Measurements from ENCODE around the gene NATD1.

Gene NATD1

GRCh38 chr17:21282850-21283249 is 29.6 kb upstream of the NATD1 start:
- no peak overlapping the region for H3K27ac ChIP-seq (ENCODE audit: low read depth, low read length)
- peaks cover 32 to 47% of the 10 kb centered on the region in 2 donors for H3K4me1 ChIP-seq (ENCODE audit: control insufficient read depth in 1 of 2, insufficient read depth in 2 of 2, low read length in 2 of 2)

GRCh38 chr17:21282231-21282630 is 29.0 kb upstream of the NATD1 start:
- peaks cover 27 to 40% of the 10 kb centered on the region in 2 donors for H3K4me1 ChIP-seq (ENCODE audit: control insufficient read depth in 1 of 2, insufficient read depth in 2 of 2, low read length in 2 of 2)
- no peaks in the 10 kb centered on the region for H3K9me3 ChIP-seq (ENCODE audit: control insufficient read depth in 1 of 2, low read length in 2 of 2)
- no peaks in the 10 kb centered on the region for H3K27me3 ChIP-seq (ENCODE audit: control insufficient read depth in 1 of 2, insufficient read depth in 2 of 2, low read length in 2 of 2)
- H3K36me3 ChIP-seq (ENCODE audit: control insufficient read depth in 1 of 2, insufficient read depth in 2 of 2, low read length in 2 of 2): no peaks in the 10 kb centered on the region
- no peak overlapping the region for H3K4me3 ChIP-seq (ENCODE audit: low read depth in 1 of 2, low read length in 2 of 2)
- H3K9ac ChIP-seq (ENCODE audit: low read depth in 1 of 2, low read length in 2 of 2): no peak overlapping the region
- H3K27ac ChIP-seq (ENCODE audit: low read depth, low read length): no peak overlapping the region

More at GRCh38 chr17:21282850-21283249, 29.6 kb upstream of the NATD1 start:
- Histone ChIP-seq H3K36me3 (ENCODE audit: control insufficient read depth in 1 of 2, insufficient read depth in 2 of 2, low read length in 2 of 2) (no peaks in the 10 kb centered on the region), H3K9me3 (ENCODE audit: control insufficient read depth in 1 of 2, low read length in 2 of 2) (no peaks in the 10 kb centered on the region), H3K27me3 (ENCODE audit: control insufficient read depth in 1 of 2, insufficient read depth in 2 of 2, low read length in 2 of 2) (no peaks in the 10 kb centered on the region), H3K4me3 (ENCODE audit: low read depth in 1 of 2, low read length in 2 of 2) (no peak overlapping the region), H3K9ac (ENCODE audit: low read depth in 1 of 2, low read length in 2 of 2) (no peak overlapping the region)

GRCh38 chr17:21280081-21280518 is 26.9 kb upstream of the NATD1 start:
- no peaks in the 10 kb centered on the region for H3K36me3 ChIP-seq (ENCODE audit: control insufficient read depth in 1 of 2, insufficient read depth in 2 of 2, low read length in 2 of 2)
- H3K27me3 ChIP-seq (ENCODE audit: control insufficient read depth in 1 of 2, insufficient read depth in 2 of 2, low read length in 2 of 2): no peaks in the 10 kb centered on the region
- peaks cover 28 to 38% of the 10 kb centered on the region in 2 donors for H3K4me1 ChIP-seq (ENCODE audit: control insufficient read depth in 1 of 2, insufficient read depth in 2 of 2, low read length in 2 of 2)
- H3K9me3 ChIP-seq (ENCODE audit: control insufficient read depth in 1 of 2, low read length in 2 of 2): no peaks in the 10 kb centered on the region
- no peak overlapping the region for H3K4me3 ChIP-seq (ENCODE audit: low read depth in 1 of 2, low read length in 2 of 2)
- H3K27ac ChIP-seq (ENCODE audit: low read depth, low read length): no peak overlapping the region
- H3K9ac ChIP-seq (ENCODE audit: low read depth in 1 of 2, low read length in 2 of 2): peak overlapping the region in 1 of 2 donors; percentile 51

- H3K9ac ChIP-seq (ENCODE audit: low read depth in 1 of 2, low read length in 2 of 2): peak overlapping the region in 1 of 2 donors; percentile 51
- no peak overlapping the region for H3K27ac ChIP-seq (ENCODE audit: low read depth, low read length)
Observed at GRCh38 chr17:21279582-21279981, 26.4 kb upstream of the NATD1 start.

GRCh38 chr17:21279198-21279535 is 26.0 kb upstream of the NATD1 start:
- peaks cover 30 to 42% of the 10 kb centered on the region in 2 donors for H3K4me1 ChIP-seq (ENCODE audit: control insufficient read depth in 1 of 2, insufficient read depth in 2 of 2, low read length in 2 of 2)
- H3K9me3 ChIP-seq (ENCODE audit: control insufficient read depth in 1 of 2, low read length in 2 of 2): no peaks in the 10 kb centered on the region
- no peak overlapping the region for H3K27ac ChIP-seq (ENCODE audit: low read depth, low read length)

More at GRCh38 chr17:21279582-21279981, 26.4 kb upstream of the NATD1 start:
- H3K4me3 ChIP-seq (ENCODE audit: low read depth in 1 of 2, low read length in 2 of 2): no peak overlapping the region
- no peaks in the 10 kb centered on the region for H3K27me3 ChIP-seq (ENCODE audit: control insufficient read depth in 1 of 2, insufficient read depth in 2 of 2, low read length in 2 of 2)
- no peaks in the 10 kb centered on the region for H3K36me3 ChIP-seq (ENCODE audit: control insufficient read depth in 1 of 2, insufficient read depth in 2 of 2, low read length in 2 of 2)
- peaks cover 30 to 42% of the 10 kb centered on the region in 2 donors for H3K4me1 ChIP-seq (ENCODE audit: control insufficient read depth in 1 of 2, insufficient read depth in 2 of 2, low read length in 2 of 2)
- H3K9me3 ChIP-seq (ENCODE audit: control insufficient read depth in 1 of 2, low read length in 2 of 2): no peaks in the 10 kb centered on the region

GRCh38 chr17:21278450-21279197 is 25.4 kb upstream of the NATD1 start:
- H3K4me3 ChIP-seq (ENCODE audit: low read depth in 1 of 2, low read length in 2 of 2): no peak overlapping the region
- no peak overlapping the region for H3K27ac ChIP-seq (ENCODE audit: low read depth, low read length)

More at GRCh38 chr17:21279198-21279535, 26.0 kb upstream of the NATD1 start:
- no peaks in the 10 kb centered on the region for H3K36me3 ChIP-seq (ENCODE audit: control insufficient read depth in 1 of 2, insufficient read depth in 2 of 2, low read length in 2 of 2)
- H3K27me3 ChIP-seq (ENCODE audit: control insufficient read depth in 1 of 2, insufficient read depth in 2 of 2, low read length in 2 of 2): no peaks in the 10 kb centered on the region
- H3K4me3 ChIP-seq (ENCODE audit: low read depth in 1 of 2, low read length in 2 of 2): no peak overlapping the region
- peak overlapping the region in 1 of 2 donors; percentile 34 for H3K9ac ChIP-seq (ENCODE audit: low read depth in 1 of 2, low read length in 2 of 2)

GRCh38 chr17:21277332-21277731 is 24.1 kb upstream of the NATD1 start:
- Histone ChIP-seq H3K27ac (ENCODE audit: low read depth, low read length) (no peak overlapping the region), H3K9ac (ENCODE audit: low read depth in 1 of 2, low read length in 2 of 2) (no peak overlapping the region), H3K4me3 (ENCODE audit: low read depth in 1 of 2, low read length in 2 of 2) (no peak overlapping the region), H3K36me3 (ENCODE audit: control insufficient read depth in 1 of 2, insufficient read depth in 2 of 2, low read length in 2 of 2) (no peaks in the 10 kb centered on the region), H3K9me3 (ENCODE audit: control insufficient read depth in 1 of 2, low read length in 2 of 2) (no peaks in the 10 kb centered on the region), H3K4me1 (ENCODE audit: control insufficient read depth in 1 of 2, insufficient read depth in 2 of 2, low read length in 2 of 2) (peaks cover 41 to 50% of the 10 kb centered on the region in 2 donors), H3K27me3 (ENCODE audit: control insufficient read depth in 1 of 2, insufficient read depth in 2 of 2, low read length in 2 of 2) (no peaks in the 10 kb centered on the region)

More at GRCh38 chr17:21278450-21279197, 25.4 kb upstream of the NATD1 start:
- Histone ChIP-seq H3K9me3 (ENCODE audit: control insufficient read depth in 1 of 2, low read length in 2 of 2) (no peaks in the 10 kb centered on the region), H3K4me1 (ENCODE audit: control insufficient read depth in 1 of 2, insufficient read depth in 2 of 2, low read length in 2 of 2) (peaks cover 33 to 41% of the 10 kb centered on the region in 2 donors), H3K36me3 (ENCODE audit: control insufficient read depth in 1 of 2, insufficient read depth in 2 of 2, low read length in 2 of 2) (no peaks in the 10 kb centered on the region), H3K9ac (ENCODE audit: low read depth in 1 of 2, low read length in 2 of 2) (peak overlapping the region in 1 of 2 donors; percentile 34), H3K27me3 (ENCODE audit: control insufficient read depth in 1 of 2, insufficient read depth in 2 of 2, low read length in 2 of 2) (no peaks in the 10 kb centered on the region)

GRCh38 chr17:21276264-21276588 is 23.0 kb upstream of the NATD1 start:
- Histone ChIP-seq H3K27me3 (ENCODE audit: control insufficient read depth in 1 of 2, insufficient read depth in 2 of 2, low read length in 2 of 2) (no peaks in the 10 kb centered on the region), H3K9me3 (ENCODE audit: control insufficient read depth in 1 of 2, low read length in 2 of 2) (no peaks in the 10 kb centered on the region), H3K4me3 (ENCODE audit: low read depth in 1 of 2, low read length in 2 of 2) (peak overlapping the region; percentile 74 to 81), H3K9ac (ENCODE audit: low read depth in 1 of 2, low read length in 2 of 2) (peak overlapping the region; percentile 52 to 65), H3K4me1 (ENCODE audit: control insufficient read depth in 1 of 2, insufficient read depth in 2 of 2, low read length in 2 of 2) (peaks cover 41 to 50% of the 10 kb centered on the region in 2 donors), H3K27ac (ENCODE audit: low read depth, low read length) (no peak overlapping the region), H3K36me3 (ENCODE audit: control insufficient read depth in 1 of 2, insufficient read depth in 2 of 2, low read length in 2 of 2) (no peaks in the 10 kb centered on the region)

GRCh38 chr17:21275579-21276263 is 22.5 kb upstream of the NATD1 start:
- Histone ChIP-seq H3K4me3 (ENCODE audit: low read depth in 1 of 2, low read length in 2 of 2) (peak overlapping the region; percentile 74 to 81), H3K36me3 (ENCODE audit: control insufficient read depth in 1 of 2, insufficient read depth in 2 of 2, low read length in 2 of 2) (no peaks in the 10 kb centered on the region)

GRCh38 chr17:21275047-21275578 is 21.9 kb upstream of the NATD1 start:
- H3K9me3 ChIP-seq (ENCODE audit: control insufficient read depth in 1 of 2, low read length in 2 of 2): no peaks in the 10 kb centered on the region
- peak overlapping the region; percentile 74 to 81 for H3K4me3 ChIP-seq (ENCODE audit: low read depth in 1 of 2, low read length in 2 of 2)
- H3K36me3 ChIP-seq (ENCODE audit: control insufficient read depth in 1 of 2, insufficient read depth in 2 of 2, low read length in 2 of 2): no peaks in the 10 kb centered on the region
- H3K4me1 ChIP-seq (ENCODE audit: control insufficient read depth in 1 of 2, insufficient read depth in 2 of 2, low read length in 2 of 2): peaks cover 39 to 47% of the 10 kb centered on the region in 2 donors
- peak overlapping the region; percentile 65 to 79 for H3K9ac ChIP-seq (ENCODE audit: low read depth in 1 of 2, low read length in 2 of 2)
- H3K27me3 ChIP-seq (ENCODE audit: control insufficient read depth in 1 of 2, insufficient read depth in 2 of 2, low read length in 2 of 2): no peaks in the 10 kb centered on the region
- H3K27ac ChIP-seq (ENCODE audit: low read depth, low read length): no peak overlapping the region

More at GRCh38 chr17:21275579-21276263, 22.5 kb upstream of the NATD1 start:
- Histone ChIP-seq H3K27me3 (ENCODE audit: control insufficient read depth in 1 of 2, insufficient read depth in 2 of 2, low read length in 2 of 2) (no peaks in the 10 kb centered on the region), H3K4me1 (ENCODE audit: control insufficient read depth in 1 of 2, insufficient read depth in 2 of 2, low read length in 2 of 2) (peaks cover 41 to 50% of the 10 kb centered on the region in 2 donors), H3K9ac (ENCODE audit: low read depth in 1 of 2, low read length in 2 of 2) (peak overlapping the region; percentile 65 to 79), H3K9me3 (ENCODE audit: control insufficient read depth in 1 of 2, low read length in 2 of 2) (no peaks in the 10 kb centered on the region), H3K27ac (ENCODE audit: low read depth, low read length) (no peak overlapping the region)
